Measurements from ENCODE around the gene RTTN.
"Not testable (repeated sequence)": the region's sequence is repeated elsewhere in the genome, so short reads cannot be mapped to it uniquely, and the experiment has no call there.

RTTN gene, protein sequence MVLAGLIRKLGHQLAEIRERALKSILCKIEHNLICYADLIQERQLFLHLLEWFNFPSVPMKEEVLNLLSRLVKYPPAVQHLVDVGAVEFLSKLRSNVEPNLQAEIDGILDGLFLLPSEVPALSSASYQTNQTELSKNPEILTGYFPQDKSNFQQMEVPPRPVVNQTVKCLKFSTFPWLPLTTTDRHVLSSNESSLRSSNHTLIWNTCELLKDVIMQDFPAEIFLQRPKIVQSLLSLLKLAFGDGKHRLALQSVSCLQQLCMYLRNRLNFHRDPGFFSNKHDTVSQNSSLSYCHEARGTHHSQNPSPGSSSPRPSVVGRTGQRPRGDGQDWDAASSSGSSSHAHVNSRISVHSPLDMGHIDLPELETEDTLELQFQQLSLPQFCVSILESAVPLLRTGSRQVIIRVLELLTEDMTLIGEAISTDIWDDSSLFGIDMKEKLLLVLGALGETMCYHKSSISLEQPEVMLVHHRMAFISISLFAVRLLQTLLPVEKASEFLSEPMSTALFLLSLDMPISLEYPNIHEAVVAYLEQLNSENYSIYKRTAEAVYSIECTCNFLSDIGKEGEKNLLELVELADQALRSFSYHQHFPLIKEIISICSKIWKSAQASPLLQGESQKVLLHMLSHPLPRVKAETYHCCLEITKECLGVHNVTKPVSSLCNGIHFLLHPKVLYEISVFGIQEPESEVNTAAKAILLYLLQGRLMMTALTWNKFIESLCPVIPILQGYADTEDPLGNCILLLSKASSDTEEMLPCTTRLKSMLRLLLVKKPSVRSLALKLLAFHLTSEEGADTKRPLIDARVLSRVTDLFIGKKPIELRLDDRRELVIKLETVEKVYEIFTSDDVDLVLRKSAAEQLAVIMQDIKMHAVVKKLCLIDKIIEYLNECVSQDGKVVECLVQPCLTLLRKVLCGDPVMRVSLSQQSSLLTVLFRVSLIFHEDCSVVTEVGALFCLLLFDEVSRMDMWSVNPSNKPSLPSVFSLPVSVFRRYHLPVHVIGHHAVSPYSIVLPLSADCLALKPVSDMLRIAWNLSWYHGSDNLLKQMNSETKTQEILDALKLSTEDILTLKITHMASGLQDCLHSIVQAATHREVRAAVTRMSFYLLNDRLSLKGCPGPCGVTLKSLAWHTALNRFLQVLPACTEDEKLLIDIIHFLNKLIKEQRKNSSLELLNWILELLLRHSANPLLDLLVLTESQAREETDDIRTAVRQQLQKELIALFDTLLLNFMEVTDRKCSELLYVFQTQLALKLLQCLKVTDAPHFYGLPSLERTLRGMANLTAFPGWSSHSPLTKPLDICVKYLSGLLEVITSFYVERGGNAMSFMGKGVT (N-terminal part only)

DNA sequence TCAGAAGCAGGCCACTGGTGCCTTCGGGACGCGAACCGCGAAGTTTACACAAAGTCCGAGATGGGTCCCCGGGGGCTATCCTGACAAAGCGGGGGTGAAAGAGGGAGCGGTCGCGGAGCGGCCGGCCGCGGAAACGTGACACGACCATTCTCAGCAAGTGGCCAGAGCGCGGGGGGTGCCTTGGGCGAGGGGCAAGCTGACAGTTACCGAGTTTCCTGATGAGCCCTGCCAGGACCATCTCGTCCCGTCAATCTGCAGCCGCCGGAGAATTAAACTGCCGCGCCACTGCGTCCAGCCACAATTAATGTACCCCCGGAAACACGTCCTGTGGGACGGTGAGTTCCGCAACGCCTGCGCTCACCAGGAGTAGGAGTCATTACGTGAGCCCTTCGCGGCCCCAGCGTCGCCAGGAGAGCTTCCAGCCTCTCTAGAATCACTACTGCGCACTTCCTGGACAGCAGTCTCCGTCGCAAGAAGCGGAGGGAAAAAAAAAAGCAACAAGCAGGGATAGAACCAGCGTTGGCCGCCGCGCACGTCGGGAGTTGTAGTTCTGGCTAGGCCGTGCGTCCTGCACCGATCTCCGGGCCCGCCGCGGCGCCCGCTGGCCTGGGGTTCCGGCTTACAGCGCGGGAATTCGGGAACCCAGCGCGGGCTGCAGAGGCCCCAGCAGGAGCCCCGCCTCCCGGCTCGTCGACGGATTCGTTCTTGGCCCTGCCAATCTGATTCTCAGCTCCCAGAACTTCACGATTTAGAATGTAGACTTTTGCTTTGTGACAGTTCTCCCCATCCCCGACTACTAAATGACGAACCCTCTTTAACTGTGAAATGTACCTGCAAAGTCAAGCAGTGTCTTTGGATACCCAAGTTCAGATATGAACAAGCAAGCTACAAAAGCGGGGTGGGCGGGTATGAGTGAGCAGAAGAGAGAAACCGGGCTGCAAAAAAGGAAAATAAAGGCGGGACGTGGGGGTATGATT lies at the start of gene RTTN:
TSS of gene RTTN (minus strand) at position 267 of the 977 bp plus-strand sequence. CDS start at position 238, 29 bp downstream.
- DNase-seq, result peak; percentile 96

GRCh38 chr18:70250781-70251180 lies 45.3 kb upstream of the RTTN start:
- no peak for DNase-seq

DNA sequence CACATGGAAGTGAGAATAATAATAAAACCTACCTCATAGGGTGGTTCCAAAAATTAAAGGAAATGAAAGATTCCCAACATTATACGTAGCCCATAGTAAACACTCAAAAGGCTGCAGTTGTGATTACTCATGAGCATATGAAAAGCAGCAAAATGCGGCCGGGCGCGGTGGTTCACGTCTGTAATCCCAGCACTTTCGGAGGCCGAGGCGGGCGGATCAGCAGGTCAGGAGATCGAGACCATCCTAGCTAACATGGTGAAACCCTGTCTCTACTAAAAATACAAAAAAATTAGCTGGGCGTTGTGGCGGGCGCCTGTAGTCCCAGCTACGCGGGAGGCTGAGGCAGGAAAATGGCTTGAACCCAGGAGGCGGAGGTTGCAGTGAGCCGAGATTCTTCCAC lies 44.4 kb upstream of the RTTN start:
- DNase-seq, result not testable (repeated sequence)

- no peak for DNase-seq
Observed at GRCh38 chr18:70249118-70249517, 43.6 kb upstream of the RTTN start.

DNA sequence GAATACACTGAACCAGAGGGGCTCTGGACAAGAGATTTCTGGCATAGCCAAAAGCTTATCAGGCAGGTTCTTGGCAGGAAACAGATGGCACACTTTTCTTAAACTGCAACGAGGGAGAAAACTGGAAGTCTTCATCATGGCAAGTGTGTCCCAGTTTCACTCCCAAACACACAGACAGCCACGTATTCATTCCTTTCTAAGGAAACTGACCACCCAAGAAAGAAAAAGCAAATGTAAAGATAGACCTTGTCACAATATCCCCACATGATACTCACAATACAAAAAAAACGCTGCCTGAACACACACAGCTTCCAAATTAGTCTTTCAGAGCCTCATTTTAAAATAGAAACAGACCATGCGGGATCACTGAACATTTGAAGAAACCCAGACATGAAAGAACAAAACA lies 40.6 kb upstream of the RTTN start:
- DNase-seq, result no peak

- no peak for DNase-seq
Observed at GRCh38 chr18:70243131-70243929, 37.8 kb upstream of the RTTN start.

DNA sequence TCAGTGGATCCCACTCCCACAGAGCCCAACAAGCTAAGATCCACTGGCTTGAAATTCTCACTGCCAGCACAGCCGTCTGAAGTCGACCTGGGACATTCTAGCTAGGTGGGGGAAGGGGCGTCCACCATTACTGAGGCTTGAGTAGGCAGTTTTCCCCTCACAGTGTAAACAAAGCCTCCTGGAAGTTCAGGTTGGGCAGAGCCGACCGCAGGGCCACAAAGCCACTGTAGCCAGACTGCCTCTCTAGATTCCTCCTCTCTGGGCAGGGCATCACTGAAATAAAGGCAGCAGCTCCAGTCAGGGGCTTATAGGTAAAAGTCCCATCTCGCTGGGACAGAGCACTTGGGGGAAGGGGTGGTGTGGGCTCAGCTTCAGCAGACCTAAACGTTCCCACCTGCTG lies 31.4 kb upstream of the RTTN start:
- not testable (repeated sequence) for DNase-seq

DNA sequence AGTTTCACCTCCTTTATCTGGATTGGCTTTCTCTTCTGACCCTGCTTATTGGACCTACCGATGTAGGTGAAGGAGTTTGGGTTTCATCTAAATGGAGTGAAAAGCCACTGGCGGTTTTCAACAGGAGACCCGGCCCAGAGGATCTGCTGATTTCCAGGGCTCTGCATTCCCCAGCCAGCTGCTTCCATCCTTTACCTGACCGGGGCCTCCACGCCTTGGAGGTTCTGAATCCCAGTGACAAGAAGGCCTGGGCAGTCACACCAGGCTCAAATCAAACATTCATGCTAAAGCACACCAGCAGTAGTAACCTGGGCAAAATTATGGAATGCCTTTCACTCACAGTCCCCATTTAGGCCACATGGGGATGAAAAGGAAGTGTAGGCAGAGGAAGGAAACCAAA lies 30.0 kb upstream of the RTTN start:
- no peak for DNase-seq

DNA sequence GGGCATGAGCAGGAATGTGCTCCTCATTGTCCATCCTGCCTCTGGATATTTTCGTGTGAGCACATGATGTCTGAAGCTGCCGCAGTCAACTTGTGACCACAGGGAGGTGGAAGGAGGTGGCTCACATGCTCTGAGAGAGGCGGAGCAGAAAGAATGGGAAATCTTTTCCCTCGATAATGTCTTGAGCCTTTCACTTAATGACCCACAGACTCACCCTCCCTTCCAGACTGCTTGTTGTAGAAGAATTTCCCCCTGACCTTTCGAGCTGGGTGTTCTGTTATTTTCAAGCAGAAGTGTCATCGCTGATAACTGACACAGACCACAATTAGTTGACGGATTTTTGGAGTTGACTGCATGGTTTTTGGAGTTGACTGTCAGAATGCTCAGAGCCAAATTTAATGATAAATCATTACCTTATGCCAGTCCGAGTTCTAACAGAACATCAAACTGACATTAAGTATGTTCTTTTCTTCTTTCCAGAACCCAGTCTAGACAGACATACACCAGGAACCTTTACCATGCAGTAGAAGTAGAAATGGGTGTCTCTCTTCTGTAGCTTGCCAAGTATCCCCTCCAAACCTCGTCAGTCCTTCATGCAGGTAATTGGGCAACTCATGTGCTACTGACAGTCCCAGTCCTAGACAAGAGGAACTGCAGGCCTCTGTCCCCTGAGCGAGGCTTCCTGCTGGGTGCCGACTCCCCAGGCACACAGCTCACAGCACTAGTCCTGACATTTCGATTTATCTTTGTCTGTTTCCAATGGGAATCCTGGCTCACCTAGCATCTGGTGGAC lies 29.4 kb upstream of the RTTN start:
- no peak for DNase-seq

DNA sequence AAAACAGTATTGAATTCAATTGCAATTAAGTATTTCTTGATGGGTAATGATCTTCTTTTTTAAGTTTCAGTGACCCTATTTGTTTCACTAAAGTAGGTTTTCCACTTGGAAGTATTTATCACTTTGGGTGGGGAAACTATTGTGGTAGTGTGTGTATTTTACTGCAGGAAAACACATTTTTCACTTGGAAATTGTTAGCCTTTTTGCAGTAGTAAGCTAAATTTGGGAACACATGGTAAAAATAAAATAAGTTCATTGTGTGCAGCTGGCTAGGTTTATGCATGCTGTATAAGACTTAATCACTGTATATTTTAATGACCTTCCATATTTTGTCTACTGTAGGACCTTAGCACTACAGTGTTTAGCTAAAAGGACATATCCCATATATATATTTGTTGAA lies 28.5 kb upstream of the RTTN start:
- no peak for DNase-seq

GRCh38 chr18:70232261-70232660 lies 26.8 kb upstream of the RTTN start:
- no peak for DNase-seq

DNA sequence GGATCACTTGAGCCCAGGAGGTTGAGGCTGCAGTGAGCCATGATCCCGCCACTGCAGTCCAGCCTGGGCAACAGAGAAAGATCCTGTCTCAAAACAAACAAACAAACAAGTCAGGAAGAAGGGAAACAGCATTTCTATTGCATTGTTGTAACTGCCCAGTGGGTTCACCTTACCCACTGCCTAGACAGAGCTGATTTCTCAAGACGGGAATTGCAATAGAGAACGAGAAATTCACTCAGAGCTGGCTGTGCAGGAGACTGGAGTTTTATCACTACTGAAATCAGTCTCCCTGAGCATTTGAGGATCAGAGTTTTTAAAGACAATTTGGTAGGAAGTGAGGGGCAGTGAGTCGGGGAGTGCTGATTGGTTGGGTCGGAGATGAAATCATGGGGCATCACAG lies 24.2 kb upstream of the RTTN start:
- DNase-seq, result no peak

DNA sequence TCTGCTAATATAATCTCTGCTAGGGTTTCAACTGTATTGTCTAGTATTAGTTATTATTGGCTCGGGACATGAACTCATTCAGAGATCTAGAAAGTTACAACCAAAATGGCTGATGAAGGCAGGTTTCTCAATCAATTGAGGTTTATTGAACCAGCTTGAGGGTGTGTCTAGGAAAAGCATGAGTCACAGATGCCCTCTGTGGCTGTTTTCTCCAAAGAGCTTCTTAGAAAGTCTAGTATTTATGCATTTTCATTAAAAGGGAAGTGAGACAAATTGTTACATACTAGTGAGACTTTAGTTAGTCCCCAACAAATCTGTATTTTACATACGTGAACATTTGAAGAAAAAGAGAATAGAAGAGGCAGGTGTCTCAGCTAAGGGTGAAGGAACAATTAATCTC lies 23.0 kb upstream of the RTTN start:
- DNase-seq, result no peak

GRCh38 chr18:70227438-70227837 lies 22.0 kb upstream of the RTTN start:
- DNase-seq, result no peak

DNA sequence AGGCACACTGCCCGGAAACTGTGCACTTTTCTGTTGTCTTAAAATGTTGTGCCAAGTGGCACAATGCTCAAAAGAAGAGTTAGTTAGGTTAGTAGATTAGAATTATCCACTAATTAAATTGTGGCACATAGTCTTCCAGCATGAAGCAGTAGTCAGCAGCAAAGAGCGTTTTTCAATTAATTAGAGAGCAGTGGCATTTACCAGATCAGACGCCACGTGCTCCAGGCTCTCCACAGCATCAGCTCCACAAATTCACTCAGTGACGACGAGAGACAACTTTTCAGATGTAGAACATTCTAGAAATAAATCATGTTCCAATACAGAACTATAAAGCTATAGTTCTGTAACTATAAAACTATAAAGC lies 16.4 kb upstream of the RTTN start:
- DNase-seq, result no peak

GRCh38 chr18:70221156-70221914 lies 15.8 kb upstream of the RTTN start:
- DNase-seq, result no peak

DNA sequence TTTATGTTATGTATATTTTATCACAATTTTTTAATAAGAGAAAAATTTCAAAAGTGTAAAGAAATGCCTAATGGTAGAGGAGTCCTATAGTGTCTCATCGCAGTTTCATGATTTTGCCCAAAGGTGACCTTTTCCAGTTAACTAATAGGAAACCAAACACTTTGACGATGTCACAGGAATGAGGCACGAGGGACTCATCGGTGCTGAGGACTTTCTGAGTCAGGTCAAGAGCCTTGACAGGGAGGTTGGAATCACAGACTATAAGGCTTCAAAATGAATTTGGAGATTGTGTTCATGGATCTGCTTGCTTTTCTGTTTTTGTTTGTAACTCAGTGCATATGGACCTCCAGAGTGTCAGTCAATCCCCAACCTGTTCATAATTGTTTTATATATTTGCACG lies 15.1 kb upstream of the RTTN start:
- DNase-seq, result no peak

- no peak for DNase-seq
Observed at GRCh38 chr18:70219688-70220087, 14.2 kb upstream of the RTTN start.

DNA sequence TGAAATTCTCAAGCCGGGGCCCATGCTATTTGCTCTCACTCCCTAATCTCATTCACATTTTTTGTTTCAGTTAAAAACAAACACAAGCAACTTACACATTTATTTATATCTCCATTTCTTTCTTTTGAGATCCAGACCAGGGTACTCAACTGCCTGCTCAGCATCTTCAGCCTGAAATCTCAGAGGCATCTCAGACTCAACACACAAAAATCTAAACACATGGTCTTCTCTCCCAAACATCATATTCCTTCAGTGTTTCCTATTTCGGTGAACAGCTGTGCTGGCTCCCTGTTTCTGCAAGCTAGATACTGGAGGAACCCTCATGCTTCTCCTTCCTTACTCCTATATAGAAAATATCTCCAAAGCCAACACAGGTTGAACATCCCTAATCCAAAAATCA lies 11.3 kb upstream of the RTTN start:
- no peak for DNase-seq

Measured in activated effector memory CD4-positive, alpha-beta T cell treated with anti-CD3 and anti-CD28 coated beads, Interleukin-2, amount 50 U/mL, for 16 hours (primary cell).